Sigmoid colon (tissue), 7 donors: ENCODE results near the gene CLEC16A. TPM values are rescaled to one million over a fixed set of nuclear protein-coding genes. Genes with fewer than 3 reads are reported as not detected.

Source experiments
- DNase-seq: peaks from one replicate; pipeline ENCODE4 v3.0.0-alpha.2; 2019
- H3K27ac ChIP-seq, 4 donors: fragments of 200-600 bp; sonication (generic); one replicate each; pipeline ENCODE4 v1.5.1; 2016 to 2019; ENCODE audit warnings: mild to moderate bottlenecking in 1 of 4
- H3K27me3 ChIP-seq, 3 donors: fragments of 200-600 bp; sonication (generic); one replicate each; pipeline ENCODE4 v1.5.1; 2019; ENCODE audit warnings: mild to moderate bottlenecking in 1 of 3
- H3K36me3 ChIP-seq, 4 donors: fragments of 200-600 bp; sonication (generic); one replicate each; pipeline ENCODE4 v1.5.1; 2016 to 2019
- H3K4me1 ChIP-seq, 4 donors: fragments of 200-600 bp; sonication (generic); one replicate each; pipeline ENCODE4 v1.5.1; 2017 to 2019
- H3K4me3 ChIP-seq, 4 donors: fragments of 200-600 bp; sonication (generic); one replicate each; pipeline ENCODE4 v1.5.1; 2017 to 2019; ENCODE audit warnings: mild to moderate bottlenecking in 2 of 4, moderate library complexity in 1 of 4
- H3K9me3 ChIP-seq, 4 donors: fragments of 200-600 bp in 3 of 4; sonication (generic) in 3 of 4; one replicate each; pipeline versions ENCODE4 v1.5.1 to v1.6.1; 2013 to 2019
- EP300 ChIP-seq, 4 donors: sonication (generic); formaldehyde crosslinking; IDR thresholded peaks; one replicate each; pipeline ENCODE4 v1.6.1; 2017; ENCODE audit warnings: antibody characterized with exemption in 4 of 4
- POLR2A ChIP-seq, 2 donors: fragments of 450-650 bp; IDR thresholded peaks; one replicate each; pipeline ENCODE4 v1.6.1; 2016; ENCODE audit warnings: antibody characterized with exemption in 2 of 2, mild to moderate bottlenecking in 2 of 2, moderate library complexity in 2 of 2
- POLR2AphosphoS5 ChIP-seq, 4 donors: sonication (generic); formaldehyde crosslinking; IDR thresholded peaks; one replicate each; pipeline ENCODE4 v1.6.1; 2017; ENCODE audit warnings: antibody characterized with exemption in 4 of 4
- WGBS, 2 donors: extraction: QIAGEN DNeasy Blood & Tissue Kit; methylation state at CpG; one replicate each; pipeline ENCODE4 v1.1.7; 2013; 5-methylcytosine and 5-hydroxymethylcytosine counted together
- intact Hi-C: fragments of 100-400 bp; cut with DNase I; formaldehyde crosslinking; loops from one replicate; pipeline ENCODE4 v1.15.1; 2023
- polyA plus RNA-seq, 3 donors: library from polyadenylated mRNA; stranded (reverse); fragments of 200-250 nt; gene quantifications; one replicate each; pipeline ENCODE4 v1.2.3, GENCODE V29; 2013
- total RNA-seq, 4 donors: library from RNA; depleted of rRNA; stranded (reverse); fragments of >200 nt; gene quantifications; one replicate each; pipeline ENCODE4 v1.1.0, GENCODE V29; 2016
- TF ChIP-seq, protein P1 (sequence below), 4 experiments: fragments of 450-650 bp in 3 of 4; fragments of 200-600 bp in 1 of 4; IDR thresholded peaks; one replicate each; pipeline ENCODE4 v1.5.1; 2016 to 2019; ENCODE audit warnings: antibody characterized with exemption in 4 of 4, mild to moderate bottlenecking in 3 of 4, moderate library complexity in 2 of 4
- donor health status: healthy with polysubstance abuse.
- donor health status: Bipolar disorder and iron deficiency.
- donor health status: healthy.

Gene CLEC16A
- total and polyA plus RNA-seq, 7 donors: 9.6 to 35.2 (median 24.6) TPM

DNA sequence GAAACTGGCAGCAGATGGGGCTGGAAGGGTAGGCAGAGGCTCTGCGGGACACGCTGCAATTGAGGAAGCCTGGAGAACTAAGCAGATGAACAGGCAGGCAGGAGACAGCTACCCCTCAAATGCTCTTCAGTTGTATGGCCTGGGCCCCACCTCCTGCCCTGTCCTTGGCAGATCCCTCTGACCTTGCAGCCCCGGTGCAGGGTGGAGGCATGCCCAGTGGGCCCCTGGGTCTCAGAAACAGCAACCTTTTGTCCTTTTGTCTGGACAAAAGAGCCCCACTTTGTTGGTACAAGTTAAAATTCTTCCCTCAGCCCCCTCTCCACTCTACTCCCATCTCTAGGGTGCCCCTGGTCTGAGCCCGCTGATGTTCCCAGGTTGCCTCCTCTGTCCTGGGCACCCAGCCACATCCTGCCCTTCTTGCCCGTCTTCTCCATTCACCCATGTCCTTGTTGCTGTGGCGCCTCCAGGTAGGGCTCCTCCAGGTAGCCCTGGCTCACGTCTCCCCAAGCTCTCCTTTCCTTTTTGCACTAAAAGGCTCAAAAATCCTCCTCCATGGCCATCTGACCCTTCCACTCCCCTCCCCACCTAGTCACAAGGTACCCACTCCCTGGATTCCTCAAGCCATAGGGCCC, 136.8 kb downstream of the CLEC16A start:
- H3K9me3 ChIP-seq: no peaks in the 10 kb centered on the region
- TF ChIP-seq POLR2AphosphoS5 (IDR thresholded peaks at IDR 0.05): no peak
- no peak for TF ChIP-seq POLR2A (IDR thresholded peaks at IDR 0.05)
- no peak for TF ChIP-seq EP300 (IDR thresholded peaks at IDR 0.05)
- TF ChIP-seq, protein P1, sequence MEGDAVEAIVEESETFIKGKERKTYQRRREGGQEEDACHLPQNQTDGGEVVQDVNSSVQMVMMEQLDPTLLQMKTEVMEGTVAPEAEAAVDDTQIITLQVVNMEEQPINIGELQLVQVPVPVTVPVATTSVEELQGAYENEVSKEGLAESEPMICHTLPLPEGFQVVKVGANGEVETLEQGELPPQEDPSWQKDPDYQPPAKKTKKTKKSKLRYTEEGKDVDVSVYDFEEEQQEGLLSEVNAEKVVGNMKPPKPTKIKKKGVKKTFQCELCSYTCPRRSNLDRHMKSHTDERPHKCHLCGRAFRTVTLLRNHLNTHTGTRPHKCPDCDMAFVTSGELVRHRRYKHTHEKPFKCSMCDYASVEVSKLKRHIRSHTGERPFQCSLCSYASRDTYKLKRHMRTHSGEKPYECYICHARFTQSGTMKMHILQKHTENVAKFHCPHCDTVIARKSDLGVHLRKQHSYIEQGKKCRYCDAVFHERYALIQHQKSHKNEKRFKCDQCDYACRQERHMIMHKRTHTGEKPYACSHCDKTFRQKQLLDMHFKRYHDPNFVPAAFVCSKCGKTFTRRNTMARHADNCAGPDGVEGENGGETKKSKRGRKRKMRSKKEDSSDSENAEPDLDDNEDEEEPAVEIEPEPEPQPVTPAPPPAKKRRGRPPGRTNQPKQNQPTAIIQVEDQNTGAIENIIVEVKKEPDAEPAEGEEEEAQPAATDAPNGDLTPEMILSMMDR (IDR thresholded peaks at IDR 0.05): no peak
- H3K4me1 ChIP-seq: peaks cover 0 to 84% (median 77%) of the 10 kb centered on the region in 4 donors
- peak; percentile 62 for DNase-seq
- peak overlapping the region in 3 of 4 donors; percentile 80 to 87 (median 83) for H3K27ac ChIP-seq
- no peak overlapping the region for H3K4me3 ChIP-seq
- 95 to 97% methylated on average over 7 of the region's 7 CpGs for WGBS, 2 donors
- H3K36me3 ChIP-seq: no peaks in the 10 kb centered on the region
- intact Hi-C loops: no loop called here
- H3K27me3 ChIP-seq: no peaks in the 10 kb centered on the region

- intact Hi-C loops: no loop called here
- DNase-seq: no peak
- 94% methylated on average over 16 of the region's 16 CpGs for WGBS, 2 donors
- Histone ChIP-seq H3K9me3 (no peaks in the 10 kb centered on the region), H3K4me1 (peaks cover 0 to 76% (median 69%) of the 10 kb centered on the region in 4 donors), H3K36me3 (no peaks in the 10 kb centered on the region), H3K27ac (peak overlapping the region in 3 of 4 donors; percentile 80 to 83 (median 81)), H3K27me3 (no peaks in the 10 kb centered on the region), H3K4me3 (no peak overlapping the region)
- TF ChIP-seq, protein P1 (IDR thresholded peaks at IDR 0.05): no peak
- no peak for TF ChIP-seq POLR2A (IDR thresholded peaks at IDR 0.05)
- no peak for TF ChIP-seq EP300 (IDR thresholded peaks at IDR 0.05)
- TF ChIP-seq POLR2AphosphoS5 (IDR thresholded peaks at IDR 0.05): no peak
Measured at GRCh38 chr16:11082108-11082859, 137.9 kb downstream of the CLEC16A start.

DNA sequence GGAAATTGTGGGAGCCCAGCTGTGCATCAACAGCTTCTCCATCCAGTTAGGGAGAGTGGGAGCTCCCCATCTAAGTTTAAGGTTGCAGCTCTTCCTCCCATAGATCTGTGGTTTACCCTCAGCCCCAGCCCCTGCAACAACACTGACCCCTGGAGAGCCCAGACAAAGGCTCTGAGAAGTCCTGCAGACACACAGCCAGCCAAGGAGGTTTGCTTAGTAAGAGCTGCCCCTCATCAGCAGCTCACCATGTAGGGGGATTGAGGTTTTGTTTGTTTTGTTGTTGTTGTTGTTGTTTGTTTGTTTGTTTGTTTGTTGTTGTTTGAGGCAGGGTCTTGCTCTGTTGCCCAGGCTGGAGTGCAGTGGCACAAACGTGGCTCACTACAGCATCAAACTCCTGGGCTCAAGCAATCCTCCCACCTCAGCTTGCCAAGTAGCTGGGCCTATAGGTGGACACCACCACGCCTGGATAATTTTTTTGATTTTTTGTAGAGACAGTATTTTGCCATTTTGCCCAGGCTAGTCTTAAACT, 138.6 kb downstream of the CLEC16A start:
- no peaks in the 10 kb centered on the region for H3K9me3 ChIP-seq
- no peaks in the 10 kb centered on the region for H3K27me3 ChIP-seq
- no peak overlapping the region for H3K4me3 ChIP-seq
- intact Hi-C loops: no loop called here
- DNase-seq: no peak
- H3K4me1 ChIP-seq: peaks cover 0 to 76% (median 69%) of the 10 kb centered on the region in 4 donors
- TF ChIP-seq POLR2A (IDR thresholded peaks at IDR 0.05): no peak
- no peak for TF ChIP-seq EP300 (IDR thresholded peaks at IDR 0.05)
- no peak for TF ChIP-seq POLR2AphosphoS5 (IDR thresholded peaks at IDR 0.05)
- TF ChIP-seq, protein P1 (IDR thresholded peaks at IDR 0.05): no peak
- H3K27ac ChIP-seq: peak overlapping the region in 3 of 4 donors; percentile 80 to 83 (median 81)
- 94 to 95% methylated on average over 2 of the region's 2 CpGs for WGBS, 2 donors
- no peaks in the 10 kb centered on the region for H3K36me3 ChIP-seq

DNA sequence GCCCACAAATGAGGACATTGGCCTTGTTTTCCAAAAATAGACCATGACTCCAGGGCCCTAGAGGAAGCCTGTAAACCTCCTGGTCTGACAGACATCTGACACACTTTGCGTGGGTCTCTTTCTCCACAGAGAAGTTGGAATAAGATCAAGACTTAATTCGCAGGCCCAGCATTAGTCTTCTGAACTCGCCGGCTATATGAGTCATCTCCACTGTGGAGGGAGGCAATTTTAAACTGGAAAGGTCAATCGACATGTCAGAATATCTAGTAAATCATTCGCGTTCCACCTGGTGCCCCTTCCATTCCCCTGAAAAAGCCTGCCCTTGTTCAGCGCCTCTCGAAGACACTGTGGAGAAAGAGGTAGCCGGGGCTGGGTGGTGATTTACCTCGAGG, 140.1 kb downstream of the CLEC16A start:
- H3K36me3 ChIP-seq: no peaks in the 10 kb centered on the region
- H3K4me1 ChIP-seq: peaks cover 0 to 76% (median 70%) of the 10 kb centered on the region in 4 donors
- H3K27ac ChIP-seq: peak overlapping the region in 3 of 4 donors; percentile 80 to 83 (median 81)
- TF ChIP-seq EP300 (IDR thresholded peaks at IDR 0.05): no peak
- no peak for TF ChIP-seq POLR2AphosphoS5 (IDR thresholded peaks at IDR 0.05)
- TF ChIP-seq, protein P1 (IDR thresholded peaks at IDR 0.05): no peak
- no peak for TF ChIP-seq POLR2A (IDR thresholded peaks at IDR 0.05)
- no peaks in the 10 kb centered on the region for H3K27me3 ChIP-seq
- no peak overlapping the region for H3K4me3 ChIP-seq
- H3K9me3 ChIP-seq: no peaks in the 10 kb centered on the region
- intact Hi-C loops: no loop called here
- no peak for DNase-seq
- 81 to 83% methylated on average over 11 of the region's 11 CpGs for WGBS, 2 donors
